DMS53 treated with DMSO at 0.1 percent for 48 hours (cell line): Measurements from ENCODE around the gene SEMA5B.

Experiments
- DNase-seq: peaks from one replicate; lab custom pipeline; 2025; ENCODE audit not compliant: unreplicated experiment; lab: John Stamatoyannopoulos, UW

The SEMA5B gene

DNA sequence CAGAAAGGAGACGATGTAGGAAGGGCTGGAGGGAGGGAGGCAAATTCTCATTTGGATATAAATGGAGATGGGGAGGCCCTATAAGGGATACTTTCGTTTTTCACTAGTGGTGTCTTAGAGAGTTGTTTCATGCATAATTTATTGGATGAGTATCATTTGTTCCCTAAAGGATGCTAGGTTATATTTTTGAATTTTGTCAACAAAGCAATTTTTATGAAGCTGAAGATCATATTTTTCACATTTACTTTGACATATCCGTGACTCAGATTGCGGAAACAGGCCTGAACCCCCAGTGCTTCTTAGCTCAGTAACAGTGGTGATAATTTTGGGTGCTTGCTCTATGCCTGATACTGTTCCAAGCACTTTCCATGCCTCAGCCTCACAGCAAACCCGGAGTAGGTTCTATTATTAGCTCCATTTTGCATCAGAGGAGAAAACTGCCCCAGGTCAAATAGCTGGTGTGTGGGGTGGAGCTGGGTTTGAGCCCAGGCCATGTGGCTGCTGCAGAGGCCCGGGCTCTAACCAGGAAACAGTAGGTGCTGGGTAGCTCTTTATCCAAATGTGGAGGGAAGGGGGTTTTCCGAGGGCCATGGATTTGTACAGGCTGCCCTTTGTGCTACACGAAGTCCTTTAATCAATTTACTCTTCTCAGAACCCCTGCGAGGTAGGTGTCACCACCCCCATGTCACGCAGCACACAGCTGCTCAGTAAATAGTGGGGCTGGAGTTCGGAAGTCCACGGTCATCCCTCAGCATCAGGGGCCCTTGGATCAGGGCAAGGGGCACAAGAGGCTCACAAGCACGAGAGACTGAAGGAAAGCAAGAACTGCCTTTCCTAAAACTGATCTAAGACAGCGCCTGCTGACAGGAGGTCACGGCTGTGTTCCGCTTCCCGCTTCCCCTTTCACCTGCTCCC, 133.6 kb downstream of the SEMA5B start:
- no peak for DNase-seq

DNA sequence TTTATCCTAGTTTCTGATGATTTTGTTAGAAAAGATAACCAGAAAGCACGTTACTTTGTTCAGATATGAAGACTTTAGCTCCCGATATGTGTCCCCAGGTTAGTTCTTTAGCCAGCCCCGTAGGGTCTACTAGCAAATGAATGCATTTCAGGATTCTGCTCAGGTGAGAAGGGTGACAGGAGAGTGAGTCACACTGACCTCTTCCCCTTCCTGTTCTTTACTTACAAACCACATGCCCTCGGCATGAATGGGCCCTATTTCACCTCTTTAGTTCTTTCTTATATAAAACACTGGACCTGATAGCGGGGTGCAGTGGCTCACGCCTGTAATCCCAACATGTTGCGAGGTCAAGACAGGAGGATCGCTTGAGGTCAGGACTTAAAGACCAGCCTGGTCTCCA, 134.3 kb downstream of the SEMA5B start:
- peak; percentile 3 for DNase-seq

DNA sequence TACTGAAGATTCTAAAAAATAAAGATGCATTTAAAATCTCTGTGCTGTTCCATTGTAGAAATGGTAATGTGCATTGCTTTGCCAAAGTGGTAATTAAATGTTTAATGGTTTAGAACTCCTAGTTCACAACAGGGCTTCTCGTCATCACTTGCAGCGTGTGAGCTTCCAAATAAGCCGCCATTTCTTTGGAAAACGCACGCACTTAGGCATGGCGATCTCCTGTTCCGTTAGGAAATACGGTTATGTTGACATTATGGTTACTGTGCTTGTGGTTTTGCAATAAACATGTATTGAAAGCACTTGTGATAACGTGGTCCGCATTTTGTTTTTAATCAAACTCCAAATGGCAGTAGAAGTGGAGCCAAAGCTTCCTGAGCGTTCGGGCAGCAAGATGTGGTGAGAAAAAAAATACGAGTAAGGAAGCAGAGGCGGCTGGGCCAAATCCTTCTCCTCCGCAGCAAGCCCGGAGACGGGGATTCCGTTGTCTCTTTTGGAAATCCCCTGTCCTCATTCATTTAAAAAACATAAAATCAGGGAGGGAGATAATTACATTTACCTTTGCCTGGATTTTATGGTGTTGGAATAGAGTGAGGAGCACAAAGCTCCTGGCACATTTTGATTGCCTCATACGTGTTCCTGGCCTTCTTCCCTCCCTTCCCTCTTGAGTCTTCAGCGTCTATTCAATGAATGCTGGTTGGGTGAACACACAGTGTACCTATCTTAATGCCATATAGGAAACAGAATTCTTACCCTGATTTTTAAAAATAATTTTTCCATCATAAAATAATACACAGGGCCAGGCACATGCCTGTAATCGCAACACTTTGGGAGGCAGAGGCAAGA, 135.2 kb downstream of the SEMA5B start:
- no peak for DNase-seq

DNA sequence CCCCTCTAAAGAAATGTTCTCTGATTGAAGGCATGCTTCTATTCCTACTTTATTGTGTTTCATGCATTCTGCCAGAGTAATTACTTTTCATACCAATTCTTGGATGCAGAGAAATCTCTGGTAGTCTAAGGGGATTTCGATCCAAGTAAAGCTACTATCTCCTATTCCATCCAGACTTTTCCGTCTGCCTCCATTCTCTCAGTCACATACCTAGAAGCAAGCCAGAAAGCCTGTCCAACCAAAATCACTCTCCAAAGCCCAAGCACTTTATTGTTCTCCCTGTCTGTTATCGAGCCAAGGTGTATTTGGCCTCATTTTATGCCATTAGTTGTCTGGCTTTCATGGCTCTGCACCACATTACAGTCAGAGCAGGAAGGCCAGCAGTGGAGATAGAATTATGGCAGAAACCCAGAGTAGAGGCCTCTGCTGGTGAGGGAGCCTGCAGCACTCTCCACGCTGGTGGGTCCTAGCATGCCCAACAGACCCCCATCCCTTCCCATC, 136.8 kb downstream of the SEMA5B start:
- no peak for DNase-seq

DNA sequence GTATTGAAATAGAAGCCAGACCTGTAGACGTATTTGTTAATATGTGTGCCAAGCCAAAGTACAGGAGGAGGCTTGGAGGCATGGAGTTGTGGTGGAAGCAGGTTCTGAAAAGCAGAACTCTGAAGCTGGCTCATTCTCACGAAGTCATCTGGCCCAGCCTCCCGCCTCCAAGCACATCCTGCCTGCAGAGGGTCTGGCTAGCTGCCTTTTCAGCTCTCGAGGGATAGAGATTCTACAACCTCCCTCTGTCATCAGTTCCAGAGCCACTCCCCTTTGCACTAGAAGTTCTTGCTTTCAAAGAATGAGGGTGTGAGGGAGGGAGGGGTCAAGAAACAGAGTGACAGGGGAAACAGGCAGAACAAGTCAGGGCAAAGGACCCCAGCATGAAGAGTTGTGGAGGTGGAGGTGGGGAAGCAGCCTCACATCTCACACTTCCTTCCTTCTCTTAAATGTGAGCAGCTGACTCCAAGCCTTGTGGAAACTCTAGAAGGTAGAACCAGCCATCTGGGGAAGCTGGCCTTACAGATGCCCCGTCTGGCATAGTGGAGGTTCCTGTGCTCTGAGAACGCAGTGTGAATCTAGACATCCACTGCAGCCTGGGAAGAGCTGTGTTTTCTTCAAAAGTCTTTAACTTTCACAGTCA, 137.4 kb downstream of the SEMA5B start:
- DNase-seq = no peak

DNA sequence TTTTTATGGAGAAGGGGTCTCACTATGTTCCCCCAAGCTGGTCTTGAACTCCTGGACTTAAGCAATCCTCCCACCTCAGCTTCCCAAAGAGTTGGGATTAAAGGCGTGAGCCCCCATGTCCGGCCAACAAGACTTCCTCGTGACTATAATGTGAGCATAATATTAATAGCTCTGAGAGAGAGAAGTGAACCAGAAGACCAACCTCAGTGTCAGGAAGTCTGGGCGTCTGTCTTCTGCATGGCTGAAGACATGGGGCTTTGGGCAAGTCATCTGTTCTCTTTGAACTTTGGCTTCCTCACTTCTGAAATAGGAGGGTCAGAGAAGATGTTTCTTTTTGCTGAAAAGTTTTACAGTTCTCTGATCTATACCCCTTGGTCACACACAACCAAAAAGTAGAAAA, 140.6 kb downstream of the SEMA5B start:
- DNase-seq = no peak

DNA sequence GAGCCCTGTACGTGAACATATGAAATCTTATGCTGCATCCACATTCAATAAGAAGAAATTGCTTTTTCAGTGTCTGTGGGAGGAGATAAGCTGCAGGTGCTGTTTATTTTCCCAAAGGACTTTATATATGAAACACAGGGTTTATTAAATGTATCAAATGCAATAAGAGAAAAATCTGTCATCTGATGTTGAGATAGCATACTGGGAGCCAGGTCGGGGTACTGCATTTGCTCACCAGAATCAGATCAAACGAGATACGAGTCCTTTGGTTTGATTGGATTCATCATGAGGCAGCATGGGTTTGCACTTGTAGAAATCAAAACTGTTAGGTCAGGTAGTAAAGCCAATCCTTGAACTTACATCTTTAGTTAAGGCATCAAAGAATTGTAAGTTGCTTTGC, 141.3 kb downstream of the SEMA5B start:
- DNase-seq = no peak

DNA sequence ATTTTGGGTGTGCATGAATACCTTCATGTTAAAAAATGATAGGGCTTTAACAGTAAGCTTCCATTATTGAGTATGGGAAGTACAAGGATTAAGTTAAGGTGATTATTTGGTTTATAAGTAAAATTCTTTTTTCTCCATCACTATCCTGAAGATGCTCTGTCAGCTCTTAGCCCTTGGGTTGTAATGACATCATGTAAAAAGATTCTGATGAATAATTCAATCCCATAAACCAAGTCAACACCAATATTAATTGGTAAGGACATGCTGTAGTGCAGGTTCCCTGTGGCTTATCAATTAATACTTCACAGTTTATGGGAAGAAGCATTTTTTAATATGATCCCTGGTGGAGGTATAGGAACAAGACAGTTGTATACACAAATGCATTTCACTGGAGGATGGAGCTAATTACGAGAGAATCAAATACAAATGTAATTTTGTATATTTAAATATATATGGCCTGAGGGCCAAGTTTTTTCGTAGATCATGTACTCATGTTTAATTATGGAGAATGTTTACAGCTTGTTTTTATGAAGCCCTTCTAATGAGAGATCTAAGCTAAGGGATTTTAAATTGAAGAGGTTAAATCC, 145.1 kb downstream of the SEMA5B start:
- DNase-seq = no peak

DNA sequence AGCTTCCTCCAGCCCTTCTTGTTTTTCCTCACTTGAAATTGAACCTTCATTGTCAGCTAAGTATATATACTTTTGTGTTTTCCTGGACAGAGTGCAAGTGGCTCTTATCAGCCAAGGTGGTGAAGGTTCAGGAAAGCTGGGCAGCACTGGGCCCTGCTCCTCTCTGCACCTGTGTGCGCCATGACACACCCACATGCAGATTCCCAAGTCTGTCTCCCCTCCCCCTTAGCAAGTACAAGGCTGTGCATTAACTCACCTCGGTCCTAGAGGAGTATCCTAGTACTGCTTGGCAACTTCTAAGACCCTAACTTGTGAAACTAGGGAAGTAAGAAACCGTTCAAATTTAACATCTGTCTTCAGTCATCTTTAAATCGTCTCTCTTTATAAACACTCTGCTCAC, 146.9 kb downstream of the SEMA5B start:
- DNase-seq = no peak

DNA sequence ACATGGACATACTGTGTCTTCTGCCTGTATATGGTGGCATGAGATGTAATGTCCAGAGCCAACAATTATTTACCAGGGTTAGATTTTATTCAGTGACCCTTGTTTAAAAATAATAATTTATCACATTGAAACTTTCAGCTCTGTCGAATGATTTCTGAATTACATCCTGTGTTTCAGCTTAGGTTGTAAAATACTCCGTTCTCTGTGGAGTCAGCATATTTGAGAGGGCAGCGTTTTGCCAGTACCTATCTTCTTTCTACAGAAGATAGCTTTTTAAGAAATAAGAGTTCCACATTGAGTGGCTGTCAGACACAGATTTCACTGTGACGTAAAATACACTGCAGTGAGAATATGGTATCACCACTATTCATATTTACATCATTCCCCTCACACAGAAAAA, 147.4 kb downstream of the SEMA5B start:
- DNase-seq = no peak

DNA sequence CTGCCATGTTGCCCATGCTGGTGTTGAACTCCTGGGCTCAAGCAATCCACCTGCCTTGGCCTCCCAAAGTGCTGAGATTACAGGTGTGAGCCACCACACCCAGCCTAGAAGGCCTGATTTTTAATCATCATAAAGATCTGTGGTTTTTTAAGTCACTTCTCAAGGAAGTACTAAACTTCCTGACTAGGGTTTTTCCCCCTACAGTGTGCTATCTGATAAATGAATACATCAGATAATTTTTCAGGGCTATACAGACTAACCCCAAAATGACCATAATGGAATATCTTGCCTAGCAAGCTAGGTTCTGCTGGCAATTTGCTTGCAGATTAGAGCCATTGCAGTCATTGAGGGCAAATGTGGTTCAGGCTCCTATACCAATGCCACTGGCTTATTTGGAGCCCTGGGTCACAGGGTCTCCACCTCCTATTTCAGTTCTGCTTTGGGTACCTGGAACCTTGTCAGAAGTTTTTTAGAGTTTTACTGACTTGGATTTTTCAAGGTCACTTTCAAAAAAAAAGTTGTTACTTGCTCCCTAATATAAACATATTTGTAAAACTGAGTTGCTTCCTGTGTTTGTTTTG, 151.9 kb downstream of the SEMA5B start:
- DNase-seq = no peak

DNA sequence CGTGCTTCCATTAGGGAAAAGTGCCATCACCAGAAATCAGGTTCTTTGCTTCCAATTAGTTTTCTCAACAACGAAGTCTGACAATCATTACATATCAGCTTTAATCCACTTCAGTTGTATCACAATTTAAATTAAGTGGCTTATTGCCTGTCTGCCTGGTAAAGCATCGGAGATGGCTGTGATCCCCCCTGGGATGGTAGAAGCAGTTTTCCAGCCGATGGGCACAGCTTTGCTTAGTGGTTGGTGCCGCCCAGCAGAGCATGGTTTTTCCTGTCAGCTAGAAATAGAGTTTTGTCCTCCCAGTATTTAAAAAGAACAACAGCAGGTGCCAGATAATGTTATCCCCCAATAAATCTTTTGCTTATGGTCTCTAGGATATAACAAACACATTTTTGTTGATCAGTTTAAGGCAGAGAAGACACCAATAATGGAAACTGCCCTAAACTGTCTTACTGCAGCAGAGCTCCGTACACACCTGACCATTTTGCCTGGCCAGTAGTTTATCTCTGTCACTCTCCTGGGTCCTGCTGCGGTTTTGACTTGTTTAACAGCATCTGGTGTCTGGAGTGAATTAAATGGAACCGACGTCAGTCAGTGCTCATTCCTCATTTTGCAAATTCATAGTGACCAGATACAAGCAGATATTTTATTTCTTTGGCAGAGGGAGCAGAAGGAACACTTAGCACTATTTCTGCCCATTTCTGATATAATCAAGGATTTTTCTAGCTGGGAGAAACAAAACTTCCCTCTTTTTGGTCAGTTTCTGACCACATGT, 153.6 kb downstream of the SEMA5B start:
- no peak for DNase-seq

DNA sequence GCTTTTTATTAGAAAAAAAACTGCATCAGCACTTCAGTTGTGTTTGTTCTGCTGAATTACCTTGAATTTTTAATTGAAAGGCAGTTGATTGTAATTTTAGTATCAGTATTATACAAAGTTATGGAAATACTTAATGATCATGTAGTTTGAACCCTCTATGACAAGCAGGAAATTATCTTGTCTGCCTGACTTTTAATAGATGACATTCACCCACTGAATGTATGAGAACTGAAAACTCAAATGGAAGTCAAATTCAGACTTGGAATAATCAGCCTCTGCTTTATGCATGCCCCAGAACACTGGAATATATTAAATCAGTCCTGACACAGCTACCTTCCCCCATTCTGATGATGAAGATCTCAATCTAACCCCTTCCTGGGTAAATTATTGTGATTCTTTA, 159.2 kb downstream of the SEMA5B start:
- no peak for DNase-seq

DNA sequence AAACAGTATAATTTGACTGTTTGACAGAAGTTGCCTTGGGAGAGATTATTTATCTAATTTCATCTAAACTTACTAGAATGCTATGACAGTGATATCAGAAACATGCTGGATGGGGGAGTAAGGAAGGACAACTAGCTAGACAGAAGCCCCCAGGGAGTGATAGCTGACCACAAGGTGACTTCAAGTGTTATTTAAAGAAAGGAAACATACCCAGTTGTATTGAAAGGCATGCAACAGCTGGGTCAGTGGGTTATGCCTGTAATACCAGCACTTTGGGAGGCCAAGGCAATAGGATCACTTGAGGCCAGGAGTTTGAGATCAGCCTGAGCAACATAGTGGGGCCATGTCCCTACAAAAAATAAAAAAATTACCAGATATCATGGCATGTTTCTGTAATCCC, 163.1 kb downstream of the SEMA5B start:
- no peak for DNase-seq

DNA sequence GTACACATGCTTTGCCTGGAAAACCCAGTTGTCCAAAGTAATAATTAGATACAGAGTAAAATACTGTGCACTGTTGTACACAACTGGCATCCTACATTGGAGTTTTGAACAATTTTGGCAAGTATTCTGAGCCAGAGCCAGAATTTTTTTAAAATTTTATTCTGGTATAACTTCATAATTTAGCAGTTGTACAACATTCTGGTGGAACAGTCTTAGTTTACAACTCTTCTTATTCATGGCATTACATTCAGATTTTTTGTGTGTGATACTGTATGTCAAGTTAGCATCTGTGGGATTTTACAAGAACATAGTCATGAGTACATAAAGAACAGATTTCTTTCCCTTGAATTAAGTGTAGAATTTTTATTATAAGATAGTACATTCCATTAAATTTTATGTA, 165.2 kb downstream of the SEMA5B start:
- no peak for DNase-seq
